IMR-90 (cell line): ENCODE measurements around the gene ZNF670.

Experiments
- BHLHE40 ChIP-seq: fragments of 150-350 bp; IDR thresholded peaks from 2 replicates; pipeline ENCODE4 v1.6.1; 2016; ENCODE audit warnings: mild to moderate bottlenecking, low read depth, low read length
- MAFK ChIP-seq: IDR thresholded peaks from 2 replicates; pipeline ENCODE4 v1.6.1; 2012; ENCODE audit warnings: low read depth, low read length, improper control_type of control experiment
- MAZ ChIP-seq: IDR thresholded peaks from 2 replicates; pipeline ENCODE4 v1.6.1; 2012; ENCODE audit warnings: low read depth, mild to moderate bottlenecking, low read length, improper control_type of control experiment, moderate library complexity, borderline replicate concordance
- MXI1 ChIP-seq: IDR thresholded peaks from 2 replicates; pipeline ENCODE4 v1.6.1; 2012; ENCODE audit warnings: low read depth, mild to moderate bottlenecking, low read length, moderate library complexity, borderline replicate concordance
- POLR2A ChIP-seq: IDR thresholded peaks from 2 replicates; pipeline ENCODE4 v1.6.1; 2012; ENCODE audit warnings: mild to moderate bottlenecking, low read depth, low read length
- RAD21 ChIP-seq: IDR thresholded peaks from 2 replicates; pipeline ENCODE4 v1.6.1; 2012; ENCODE audit warnings: low read length, improper control_type of control experiment
- RCOR1 ChIP-seq: IDR thresholded peaks from 2 replicates; pipeline ENCODE4 v1.6.1; 2012; ENCODE audit warnings: mild to moderate bottlenecking, low read length, improper control_type of control experiment; ENCODE audit not compliant: insufficient replicate concordance
- RFX5 ChIP-seq: IDR thresholded peaks from 2 replicates; pipeline ENCODE4 v1.8.0; 2012; ENCODE audit warnings: low read depth, mild to moderate bottlenecking, low read length, moderate library complexity
- SMC3 ChIP-seq: fragments of 150-350 bp; IDR thresholded peaks from 2 replicates; pipeline ENCODE4 v1.6.1; 2016; ENCODE audit warnings: low read depth, mild to moderate bottlenecking, antibody characterized with exemption, low read length, moderate library complexity
- TF ChIP-seq, protein P1 (sequence below): conservative IDR thresholded peaks from 2 replicates; pipeline ENCODE4 v1.5.1; 2012; ENCODE audit warnings: mild to moderate bottlenecking, low read depth, low read length, improper control_type of control experiment

DNA sequence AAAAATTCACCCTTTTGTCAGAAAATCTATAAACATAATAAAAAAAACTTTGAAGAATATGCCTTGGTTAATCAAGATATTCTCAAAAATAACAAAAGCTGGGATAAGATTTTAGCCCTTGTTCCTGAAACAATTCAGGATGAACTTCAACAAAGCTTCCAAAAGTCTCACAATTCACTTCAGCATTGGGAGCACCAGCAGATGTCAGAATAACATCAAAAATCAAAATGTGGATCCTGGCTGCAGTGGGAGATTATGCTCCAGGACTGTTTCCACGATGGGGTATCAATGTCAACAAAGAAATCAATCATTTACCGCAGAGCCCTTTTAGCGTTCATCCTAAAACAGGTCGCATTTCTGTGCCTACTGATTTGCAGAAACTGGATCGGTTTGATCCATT, 35.2 kb downstream of the ZNF670 start:
- TF ChIP-seq POLR2A (no peak), SMC3 (no peak), RAD21 (no peak), BHLHE40 (no peak), MAFK (no peak), RFX5 (no peak), MAZ (no peak), MXI1 (no peak), RCOR1 (no peak)
- TF ChIP-seq, protein P1, sequence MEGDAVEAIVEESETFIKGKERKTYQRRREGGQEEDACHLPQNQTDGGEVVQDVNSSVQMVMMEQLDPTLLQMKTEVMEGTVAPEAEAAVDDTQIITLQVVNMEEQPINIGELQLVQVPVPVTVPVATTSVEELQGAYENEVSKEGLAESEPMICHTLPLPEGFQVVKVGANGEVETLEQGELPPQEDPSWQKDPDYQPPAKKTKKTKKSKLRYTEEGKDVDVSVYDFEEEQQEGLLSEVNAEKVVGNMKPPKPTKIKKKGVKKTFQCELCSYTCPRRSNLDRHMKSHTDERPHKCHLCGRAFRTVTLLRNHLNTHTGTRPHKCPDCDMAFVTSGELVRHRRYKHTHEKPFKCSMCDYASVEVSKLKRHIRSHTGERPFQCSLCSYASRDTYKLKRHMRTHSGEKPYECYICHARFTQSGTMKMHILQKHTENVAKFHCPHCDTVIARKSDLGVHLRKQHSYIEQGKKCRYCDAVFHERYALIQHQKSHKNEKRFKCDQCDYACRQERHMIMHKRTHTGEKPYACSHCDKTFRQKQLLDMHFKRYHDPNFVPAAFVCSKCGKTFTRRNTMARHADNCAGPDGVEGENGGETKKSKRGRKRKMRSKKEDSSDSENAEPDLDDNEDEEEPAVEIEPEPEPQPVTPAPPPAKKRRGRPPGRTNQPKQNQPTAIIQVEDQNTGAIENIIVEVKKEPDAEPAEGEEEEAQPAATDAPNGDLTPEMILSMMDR: no peak
